H9 (cell line): ENCODE data around the gene CPA4. TPM values are rescaled to one million over a fixed set of nuclear protein-coding genes. Genes with fewer than 3 reads are reported as not detected.

ENCODE experiments used
- DNase-seq: peaks from one replicate; pipeline ENCODE4 v3.0.0-alpha.2; 2017
- H2AFZ ChIP-seq: one replicate; pipeline ENCODE4 v1.6.1; 2013; ENCODE audit warnings: mild to moderate bottlenecking, low read length, control low read depth, moderate library complexity
- H2AK5ac ChIP-seq: 2 replicates; pipeline ENCODE4 v1.6.1; 2013; ENCODE audit warnings: low read length, control low read depth, mixed read lengths; ENCODE audit not compliant: insufficient read length
- H2BK120ac ChIP-seq: one replicate; pipeline ENCODE4 v1.6.1; 2013; ENCODE audit warnings: low read depth, mild to moderate bottlenecking, low read length, control low read depth, inconsistent platforms; ENCODE audit not compliant: poor library complexity, severe bottlenecking
- H2BK12ac ChIP-seq: 2 replicates; pipeline ENCODE4 v1.6.1; 2013; ENCODE audit warnings: low read length, control low read depth, mixed read lengths, low read depth; ENCODE audit not compliant: insufficient read length
- H2BK15ac ChIP-seq: 2 replicates; pipeline ENCODE4 v1.6.1; 2013; ENCODE audit warnings: low read depth, low read length, control low read depth
- H2BK20ac ChIP-seq: one replicate; pipeline ENCODE4 v1.6.1; 2013; ENCODE audit warnings: low read depth, mild to moderate bottlenecking, low read length, control low read depth, inconsistent platforms; ENCODE audit not compliant: poor library complexity, severe bottlenecking
- H2BK5ac ChIP-seq: 2 replicates; pipeline ENCODE4 v1.6.1; 2013; ENCODE audit warnings: low read length, control low read depth, mixed read lengths; ENCODE audit not compliant: insufficient read length
- H3K14ac ChIP-seq: 2 replicates; pipeline ENCODE4 v1.6.1; 2013; ENCODE audit warnings: low read length, control low read depth; ENCODE audit not compliant: insufficient read depth
- H3K18ac ChIP-seq: 2 replicates; pipeline ENCODE4 v1.6.1; 2013; ENCODE audit warnings: low read depth, mild to moderate bottlenecking, mixed read lengths, low read length, control low read depth; ENCODE audit not compliant: insufficient read length
- H3K23ac ChIP-seq: 2 replicates; pipeline ENCODE4 v1.6.1; 2013; ENCODE audit warnings: low read length, control low read depth, mixed read lengths, low read depth; ENCODE audit not compliant: insufficient read length
- H3K23me2 ChIP-seq: 2 replicates; pipeline ENCODE4 v1.6.1; 2013; ENCODE audit warnings: low read depth, mild to moderate bottlenecking, mixed read lengths, low read length, control low read depth; ENCODE audit not compliant: insufficient read length, poor library complexity, severe bottlenecking
- H3K27ac ChIP-seq: 2 replicates; pipeline ENCODE4 v1.5.1; 2013; ENCODE audit warnings: low read length, control low read depth, mixed read lengths, low read depth; ENCODE audit not compliant: insufficient read length
- H3K27me3 ChIP-seq: 2 replicates; pipeline ENCODE4 v1.6.1; 2013; ENCODE audit warnings: low read length, control low read depth, inconsistent platforms; ENCODE audit not compliant: insufficient read depth
- H3K4ac ChIP-seq: 2 replicates; pipeline ENCODE4 v1.6.1; 2013; ENCODE audit warnings: low read depth, mild to moderate bottlenecking, control low read depth, inconsistent platforms, low read length, moderate library complexity
- H3K4me1 ChIP-seq: 2 replicates; pipeline ENCODE4 v1.6.1; 2013; ENCODE audit warnings: low read length, control low read depth, inconsistent platforms; ENCODE audit not compliant: insufficient read depth
- H3K4me2 ChIP-seq: 2 replicates; pipeline ENCODE4 v1.6.1; 2013; ENCODE audit warnings: low read length, control low read depth, mixed read lengths; ENCODE audit not compliant: insufficient read length, insufficient read depth
- H3K56ac ChIP-seq: 2 replicates; pipeline ENCODE4 v1.6.1; 2013; ENCODE audit warnings: low read depth, mild to moderate bottlenecking, mixed read lengths, low read length, control low read depth; ENCODE audit not compliant: insufficient read length
- H3K79me1 ChIP-seq: 2 replicates; pipeline ENCODE4 v1.6.1; 2013; ENCODE audit warnings: low read depth, mild to moderate bottlenecking, moderate library complexity, low read length, control low read depth, inconsistent platforms; ENCODE audit not compliant: insufficient read depth, poor library complexity, severe bottlenecking
- H3K79me2 ChIP-seq: 2 replicates; pipeline ENCODE4 v1.6.1; 2013; ENCODE audit warnings: low read length, control low read depth, inconsistent platforms; ENCODE audit not compliant: insufficient read depth
- H3K9ac ChIP-seq: 2 replicates; pipeline ENCODE4 v1.6.1; 2013; ENCODE audit warnings: low read length, control low read depth, mixed read lengths; ENCODE audit not compliant: insufficient read length; ENCODE audit errors: extremely low read depth
- H3K9me3 ChIP-seq: one replicate; pipeline ENCODE4 v1.6.1; 2013; ENCODE audit warnings: low read depth, low read length, inconsistent platforms; ENCODE audit not compliant: control insufficient read depth
- H3T11ph ChIP-seq: one replicate; pipeline ENCODE4 v1.6.1; 2013; ENCODE audit warnings: mild to moderate bottlenecking, low read length, control low read depth, inconsistent platforms
- H4K20me1 ChIP-seq: one replicate; pipeline ENCODE4 v1.6.1; 2013; ENCODE audit not compliant: control insufficient read depth, insufficient read length, insufficient read depth
- H4K5ac ChIP-seq: 2 replicates; pipeline ENCODE4 v1.6.1; 2013; ENCODE audit warnings: low read depth, mild to moderate bottlenecking, mixed read lengths, low read length, control low read depth; ENCODE audit not compliant: insufficient read length
- H4K8ac ChIP-seq: replicated peaks from 2 replicates; pipeline ENCODE4 v1.6.1; 2013; ENCODE audit warnings: low read length, control low read depth, mixed read lengths, low read depth; ENCODE audit not compliant: insufficient read length
- H4K91ac ChIP-seq: 2 replicates; pipeline ENCODE4 v1.6.1; 2013; ENCODE audit warnings: low read depth, mild to moderate bottlenecking, moderate library complexity, mixed read lengths, low read length, control low read depth; ENCODE audit not compliant: insufficient read length
- H3K27ac Mint-ChIP-seq, 3 experiments: 2 replicates in 2 of 3; 3 replicates in 1 of 3; pipeline ENCODE4 v1.8.0; 2020 to 2021; ENCODE audit warnings: mixed read lengths in 3 of 3, mild to moderate bottlenecking in 1 of 3, moderate library complexity in 1 of 3
- H3K27me3 Mint-ChIP-seq: 2 replicates; pipeline ENCODE4 v1.8.0; 2021; ENCODE audit warnings: low read depth, mild to moderate bottlenecking, moderate library complexity, mixed read lengths
- H3K36me3 Mint-ChIP-seq, 3 experiments: 2 replicates in 2 of 3; 3 replicates in 1 of 3; pipeline ENCODE4 v1.8.0; 2020 to 2021; ENCODE audit warnings: low read depth in 3 of 3, mixed read lengths in 3 of 3; ENCODE audit not compliant: insufficient read depth in 1 of 3
- H3K4me1 Mint-ChIP-seq, 2 experiments: 2 replicates each; pipeline ENCODE4 v1.8.0; 2020; ENCODE audit warnings: mixed read lengths in 2 of 2
- H3K4me3 Mint-ChIP-seq, 2 experiments: 2 replicates in 1 of 2; 3 replicates in 1 of 2; pipeline ENCODE4 v1.8.0; 2020 to 2021; ENCODE audit warnings: mild to moderate bottlenecking in 2 of 2, mixed read lengths in 2 of 2, moderate library complexity in 1 of 2
- H3K9me3 Mint-ChIP-seq, 2 experiments: 2 replicates in 1 of 2; 3 replicates in 1 of 2; pipeline ENCODE4 v1.8.0; 2020; ENCODE audit warnings: mild to moderate bottlenecking in 2 of 2, mixed read lengths in 2 of 2, moderate library complexity in 1 of 2
- CTCF ChIP-seq: fragments of 200-600 bp; sonication (generic); conservative IDR thresholded peaks from 3 replicates; pipeline ENCODE4 v1.8.0; 2021; ENCODE audit warnings: antibody characterized with exemption, mild to moderate bottlenecking
- WGBS: extraction: QIAGEN DNeasy Blood & Tissue Kit; methylation state at CpG from one replicate; pipeline ENCODE4 v1.1.7; 2013; ENCODE audit warnings: missing lambda C conversion rate, low lambda C conversion rate, mixed read lengths; ENCODE audit not compliant: insufficient read length; ENCODE audit errors: extremely low coverage; 5-methylcytosine and 5-hydroxymethylcytosine counted together
- total RNA-seq: library from RNA; stranded (reverse); gene quantifications from 2 replicates; pipeline ENCODE4 v1.2.1, GENCODE V29; 2021

CPA4 gene
- total RNA-seq, 1 experiment from 2014 or later, result not detected

GRCh38 chr7:130273933-130274255 lies 19.1 kb upstream of the CPA4 start:
- H3K4me2 ChIP-seq, result peak overlapping the region; percentile 23
- H2BK5ac ChIP-seq, result no peak overlapping the region
- peaks cover 5% of the 10 kb centered on the region for H3K27me3 Mint-ChIP-seq
- peaks cover 17% of the 10 kb centered on the region; the same call in 1 of the 2 replicates for H3K4me1 ChIP-seq
- peaks cover 0 to 4% (median 4%) of the 10 kb centered on the region in 3 experiments; a peak in 2 of 7 replicates for H3K36me3 Mint-ChIP-seq
- DNase-seq, result no peak
- no peak overlapping the region for H3K23ac ChIP-seq
- no peaks in the 10 kb centered on the region for H4K20me1 ChIP-seq
- no peak overlapping the region for H3K4ac ChIP-seq
- H3K79me1 ChIP-seq, result no peaks in the 10 kb centered on the region
- H2BK20ac ChIP-seq, result no peak overlapping the region
- no peaks in the 10 kb centered on the region for H3K23me2 ChIP-seq
- peaks cover 49 to 50% of the 10 kb centered on the region in 2 experiments for H3K4me1 Mint-ChIP-seq
- H3K9ac ChIP-seq, result peak overlapping the region; percentile 23
- WGBS, result no CpG with 5 or more reads among the region's 11 CpGs
- no peak overlapping the region for H4K5ac ChIP-seq
- H4K91ac ChIP-seq, result no peak overlapping the region
- no peaks in the 10 kb centered on the region for H3K9me3 ChIP-seq
- no peak overlapping the region for H3K56ac ChIP-seq
- no peak overlapping the region for H2AK5ac ChIP-seq
- H3K27ac ChIP-seq, result no peak overlapping the region
- H3K14ac ChIP-seq, result peak overlapping the region; percentile 3; the same call in 1 of the 2 replicates
- no peak overlapping the region for H2BK15ac ChIP-seq
- H3K4me3 Mint-ChIP-seq, result peak overlapping the region; percentile 47 to 57; a peak in 4 of 5 replicates
- no peak overlapping the region for H2AFZ ChIP-seq
- H3K9me3 Mint-ChIP-seq, result no peaks in the 10 kb centered on the region; a peak in 1 of 5 replicates
- H2BK12ac ChIP-seq, result no peak overlapping the region
- H4K8ac ChIP-seq, result no peak overlapping the region
- no peaks in the 10 kb centered on the region for H3K27me3 ChIP-seq
- H3K27ac Mint-ChIP-seq, result peak overlapping the region; percentile 92 to 99 (median 99)
- H3K79me2 ChIP-seq, result no peaks in the 10 kb centered on the region
- peak; percentile 20; the same call in 1 of the 3 replicates for TF ChIP-seq CTCF
- no peak overlapping the region for H3T11ph ChIP-seq
- no peak overlapping the region for H3K18ac ChIP-seq
- H2BK120ac ChIP-seq, result no peak overlapping the region
